GM06990 (cell line): Measurements from ENCODE around the gene SYNE4.
A peak's percentile ranks its signal among the peaks of the same experiment; 100 is the strongest.

Source experiments
- DNase-seq: peaks from one replicate; pipeline ENCODE4 v3.0.0-alpha.2; 2011; ENCODE audit not compliant: insufficient read length; ENCODE audit errors: extremely low read depth
- H3K27me3 ChIP-seq: replicated peaks from 2 replicates; pipeline ENCODE4 v1.6.0; 2011; ENCODE audit warnings: low read length; ENCODE audit not compliant: control insufficient read depth, insufficient read depth
- H3K36me3 ChIP-seq: 2 replicates; pipeline ENCODE4 v1.5.1; 2011; ENCODE audit warnings: low read length; ENCODE audit not compliant: control insufficient read depth, insufficient read depth
- H3K4me3 ChIP-seq: replicated peaks from 2 replicates; pipeline ENCODE4 v1.5.1; 2011; ENCODE audit warnings: low read depth, mild to moderate bottlenecking, control low read depth, low read length
- TF ChIP-seq, protein P1 (sequence below): IDR thresholded peaks from 2 replicates; pipeline ENCODE4 v1.5.1; 2011; ENCODE audit warnings: low read length, control low read depth, mild to moderate bottlenecking, inconsistent platforms; ENCODE audit not compliant: insufficient read depth, poor library complexity, severe bottlenecking

The SYNE4 gene

DNA sequence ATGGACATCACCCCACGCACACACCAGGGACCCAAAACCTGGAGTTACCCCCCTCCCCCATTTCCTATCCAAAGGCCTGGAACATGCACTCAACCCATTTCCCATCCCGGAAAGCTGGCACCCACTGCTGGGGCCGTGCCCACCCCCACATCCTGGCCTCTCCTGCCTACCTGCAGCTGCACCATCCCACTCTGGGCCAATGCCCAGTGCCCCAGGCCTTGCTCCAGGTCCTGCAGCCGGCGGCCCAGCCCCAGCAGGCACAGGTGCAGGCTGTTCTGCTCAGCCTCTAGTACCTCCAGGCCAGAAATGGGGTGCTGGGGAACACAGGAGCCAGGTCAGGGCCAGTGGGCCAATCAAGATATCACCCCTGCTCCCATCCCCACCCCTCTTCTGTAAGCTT is 1.7 kb downstream of the SYNE4 start:
- Histone ChIP-seq H3K27me3 (no peaks in the 10 kb centered on the region), H3K36me3 (peaks cover 7% of the 10 kb centered on the region), H3K4me3 (no peak overlapping the region)
- no peak for DNase-seq
- TF ChIP-seq, protein P1, sequence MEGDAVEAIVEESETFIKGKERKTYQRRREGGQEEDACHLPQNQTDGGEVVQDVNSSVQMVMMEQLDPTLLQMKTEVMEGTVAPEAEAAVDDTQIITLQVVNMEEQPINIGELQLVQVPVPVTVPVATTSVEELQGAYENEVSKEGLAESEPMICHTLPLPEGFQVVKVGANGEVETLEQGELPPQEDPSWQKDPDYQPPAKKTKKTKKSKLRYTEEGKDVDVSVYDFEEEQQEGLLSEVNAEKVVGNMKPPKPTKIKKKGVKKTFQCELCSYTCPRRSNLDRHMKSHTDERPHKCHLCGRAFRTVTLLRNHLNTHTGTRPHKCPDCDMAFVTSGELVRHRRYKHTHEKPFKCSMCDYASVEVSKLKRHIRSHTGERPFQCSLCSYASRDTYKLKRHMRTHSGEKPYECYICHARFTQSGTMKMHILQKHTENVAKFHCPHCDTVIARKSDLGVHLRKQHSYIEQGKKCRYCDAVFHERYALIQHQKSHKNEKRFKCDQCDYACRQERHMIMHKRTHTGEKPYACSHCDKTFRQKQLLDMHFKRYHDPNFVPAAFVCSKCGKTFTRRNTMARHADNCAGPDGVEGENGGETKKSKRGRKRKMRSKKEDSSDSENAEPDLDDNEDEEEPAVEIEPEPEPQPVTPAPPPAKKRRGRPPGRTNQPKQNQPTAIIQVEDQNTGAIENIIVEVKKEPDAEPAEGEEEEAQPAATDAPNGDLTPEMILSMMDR = no peak

DNA sequence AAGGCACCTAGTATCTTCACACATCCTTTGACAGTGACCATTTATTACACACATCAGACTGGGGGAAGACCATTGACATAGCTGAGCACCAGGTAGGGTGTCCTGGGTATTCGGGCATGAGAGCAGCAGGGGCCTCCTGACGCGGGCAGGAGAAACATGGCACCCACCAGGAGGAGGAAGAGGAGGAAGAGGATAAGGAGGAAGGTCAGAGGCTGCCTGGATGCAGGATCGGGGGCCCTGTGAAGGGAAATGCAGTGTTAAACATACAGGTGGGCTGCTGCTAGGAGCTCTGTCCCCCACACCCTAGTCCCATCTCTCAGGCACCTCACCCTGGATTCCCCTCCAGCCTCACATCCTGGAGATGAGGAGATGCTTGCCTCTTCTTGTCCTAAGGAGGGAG is 5.3 kb downstream of the SYNE4 start:
- TF ChIP-seq, protein P1 = no peak
- peaks cover 12% of the 10 kb centered on the region for H3K36me3 ChIP-seq
- no peak for DNase-seq
- H3K27me3 ChIP-seq = no peaks in the 10 kb centered on the region
- H3K4me3 ChIP-seq = no peak overlapping the region

DNA sequence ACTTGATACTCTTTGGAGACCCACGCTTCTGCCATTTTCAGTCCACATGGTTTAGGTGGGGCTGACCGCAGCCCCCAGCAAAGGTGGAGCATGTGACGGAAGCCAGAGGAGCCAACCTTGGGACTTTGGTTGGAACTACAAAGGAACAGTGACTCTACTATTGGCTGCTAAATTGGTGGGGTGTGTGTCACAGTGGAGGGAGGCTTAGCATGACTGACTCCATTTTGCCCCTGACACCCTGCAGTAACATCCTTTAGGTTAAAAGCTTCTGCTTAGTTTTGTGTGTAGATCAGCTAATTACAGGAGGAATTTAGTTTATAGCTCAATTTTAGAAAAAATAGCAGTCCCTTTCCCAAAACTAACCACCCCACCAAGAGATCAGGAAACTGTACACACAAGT is 7.0 kb downstream of the SYNE4 start:
- no peak for DNase-seq
- TF ChIP-seq, protein P1 = no peak
- Histone ChIP-seq H3K36me3 (peaks cover 16% of the 10 kb centered on the region), H3K27me3 (no peaks in the 10 kb centered on the region), H3K4me3 (no peak overlapping the region)

DNA sequence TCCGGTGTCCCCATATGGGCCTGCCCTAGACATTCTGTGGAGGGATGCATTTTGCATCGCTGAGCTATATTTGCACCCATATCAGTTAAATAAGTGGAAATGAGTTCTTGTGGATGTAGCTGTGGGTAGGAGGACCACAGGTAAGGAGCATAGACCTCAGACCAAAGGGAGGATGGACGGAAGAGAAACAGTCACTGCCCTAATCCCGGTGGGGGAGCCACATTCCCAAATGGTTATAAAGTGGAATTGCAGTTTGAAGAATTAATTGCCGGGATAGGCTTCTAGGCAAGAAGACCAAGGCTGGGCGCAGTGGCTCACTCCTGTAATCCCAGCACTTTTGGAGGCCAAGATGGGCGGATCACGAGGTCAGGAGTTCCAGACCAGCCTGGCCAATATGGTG is 11.8 kb downstream of the SYNE4 start:
- no peak overlapping the region; the same call in 1 of the 2 replicates for H3K4me3 ChIP-seq
- TF ChIP-seq, protein P1 = no peak
- H3K36me3 ChIP-seq = peaks cover 12% of the 10 kb centered on the region

DNA sequence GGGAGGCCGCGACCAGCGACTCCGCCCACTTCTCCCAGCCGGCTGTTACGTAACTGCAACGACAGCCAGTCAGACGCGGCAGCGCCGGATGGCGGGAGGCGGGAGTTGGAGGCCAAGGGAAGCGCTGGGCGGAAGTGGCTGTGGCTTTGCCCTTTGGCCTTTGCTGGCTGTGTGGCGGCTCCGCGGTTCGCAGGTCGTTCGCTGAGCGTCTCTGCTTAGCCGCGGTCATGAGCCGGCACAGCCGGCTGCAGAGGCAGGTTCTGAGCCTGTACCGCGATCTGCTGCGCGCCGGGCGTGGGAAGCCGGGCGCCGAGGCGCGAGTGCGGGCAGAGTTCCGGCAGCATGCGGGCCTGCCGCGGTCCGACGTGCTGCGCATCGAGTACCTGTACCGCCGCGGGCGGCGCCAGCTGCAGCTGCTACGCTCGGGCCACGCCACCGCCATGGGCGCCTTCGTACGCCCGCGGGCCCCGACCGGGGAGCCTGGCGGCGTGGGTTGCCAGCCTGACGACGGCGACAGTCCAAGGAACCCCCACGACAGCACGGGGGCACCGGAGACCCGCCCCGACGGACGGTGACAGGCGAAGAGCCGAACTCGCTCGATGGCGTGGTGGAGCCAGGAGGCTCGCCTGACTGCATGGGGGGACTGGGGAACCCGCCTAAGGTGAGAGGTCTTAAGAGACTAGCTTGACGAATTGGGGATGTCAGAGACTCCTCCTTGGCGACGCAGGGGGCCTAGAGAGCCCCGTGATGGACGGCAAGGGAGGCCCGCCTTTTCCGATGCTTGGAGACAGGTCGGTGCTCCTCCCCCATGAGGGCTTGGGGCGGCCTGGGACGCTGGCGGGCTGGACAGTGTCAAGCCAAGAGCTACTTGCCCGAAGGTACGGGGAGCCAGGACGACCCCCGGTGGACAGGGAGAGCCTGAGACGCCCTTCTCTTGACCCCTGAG is 13.3 kb downstream of the SYNE4 start, which contains the start of gene SDHAF1:
TSS of gene SDHAF1 (plus strand) at position 141 of the 946 bp plus-strand sequence. CDS start at position 228, 87 bp downstream.
- Histone ChIP-seq H3K4me3 (peak within 1 kb of the TSS; percentile 78), H3K36me3 (peaks cover 8% of the 10 kb centered on the region), H3K27me3 (no peaks in the 10 kb centered on the region)
- TF ChIP-seq, protein P1 = no peak
- peak; percentile 96 for DNase-seq

More for the DNA sequence above, 11.8 kb downstream of the SYNE4 start:
- no peak for DNase-seq
- H3K27me3 ChIP-seq = no peaks in the 10 kb centered on the region
